Activated CD8-positive, alpha-beta T cell treated with anti-CD3 and anti-CD28 coated beads for 36 hours (primary cell): Measurements from ENCODE around the gene BTBD3. TPM values are rescaled to one million over a fixed set of nuclear protein-coding genes. Genes with fewer than 3 reads are reported as not detected.
A peak's percentile ranks its signal among the peaks of the same experiment; 100 is the strongest.

Experiments used
- ATAC-seq: fragments of 200-7000 bp; cut with Tn5 transposase; one replicate; pipeline ENCODE4 v1.10.0; 2021; ENCODE audit warnings: mild to moderate bottlenecking, moderate library complexity
- CTCF ChIA-PET: fragments of 350-600 bp; sonication (Branson Sonifier 250); formaldehyde crosslinking; loops from one replicate; lab custom pipeline; 2021; ENCODE audit warnings: antibody characterized with exemption; lab: Charles Lee
- POLR2A ChIA-PET: fragments of 350-600 bp; sonication (Branson Sonifier 250); formaldehyde crosslinking; loops from one replicate; lab custom pipeline; 2021; ENCODE audit warnings: antibody characterized with exemption; lab: Charles Lee
- DNase-seq: peaks from one replicate; pipeline ENCODE4 v3.0.0-alpha.2; 2020
- H3K27ac Mint-ChIP-seq: one replicate; pipeline ENCODE4 v1.8.0; 2021; ENCODE audit warnings: mild to moderate bottlenecking, mixed read lengths
- H3K27me3 Mint-ChIP-seq: one replicate; pipeline ENCODE4 v1.8.0; 2021; ENCODE audit warnings: mixed read lengths
- H3K36me3 Mint-ChIP-seq: one replicate; pipeline ENCODE4 v1.8.0; 2021; ENCODE audit warnings: low read depth, mixed read lengths
- H3K4me1 Mint-ChIP-seq: one replicate; pipeline ENCODE4 v1.8.0; 2021; ENCODE audit warnings: low read depth, mixed read lengths
- H3K4me3 Mint-ChIP-seq: one replicate; pipeline ENCODE4 v1.8.0; 2021; ENCODE audit warnings: mild to moderate bottlenecking, moderate library complexity, mixed read lengths
- H3K9me3 Mint-ChIP-seq: one replicate; pipeline ENCODE4 v1.8.0; 2021; ENCODE audit warnings: mixed read lengths
- intact Hi-C: fragments of 100-400 bp; cut with micrococcal nuclease; formaldehyde crosslinking; loops from one replicate; pipeline ENCODE4 v1.10.0; 2022
- total RNA-seq, 2 experiments: library from RNA; stranded (reverse); gene quantifications; one replicate each; pipeline ENCODE4 v1.2.3, GENCODE V29; 2021
- TF ChIP-seq, protein P1 (sequence below): fragments of 200-600 bp; IDR thresholded peaks from one replicate; pipeline ENCODE4 v1.8.0; 2022; ENCODE audit warnings: antibody characterized with exemption, mild to moderate bottlenecking

Gene BTBD3
- total RNA-seq, 2 experiments from 2014 or later: 4.9 to 5.3 TPM

DNA sequence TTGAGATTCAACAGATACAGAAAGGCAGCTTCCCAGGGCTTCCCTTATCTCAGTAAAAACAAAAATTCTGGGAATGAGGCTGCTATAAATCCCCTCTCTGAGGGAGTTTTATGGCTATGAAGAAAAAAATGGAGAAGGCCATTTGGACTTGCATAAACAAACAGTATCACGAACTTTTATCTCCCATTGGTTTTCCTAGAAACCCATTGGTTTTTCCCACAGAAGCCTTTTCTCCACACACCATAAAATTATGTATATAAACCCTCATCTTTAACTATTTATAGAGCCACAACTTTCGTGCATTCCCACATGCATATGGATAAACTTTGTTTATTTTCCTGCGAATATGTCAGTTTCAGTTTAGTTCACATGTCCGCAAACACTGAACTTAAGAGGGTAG, 36.2 kb upstream of the BTBD3 start:
- Mint-ChIP-seq H3K36me3 (no peaks in the 10 kb centered on the region), H3K9me3 (peaks cover 4% of the 10 kb centered on the region), H3K27ac (no peak overlapping the region), H3K27me3 (no peaks in the 10 kb centered on the region), H3K4me3 (no peak overlapping the region), H3K4me1 (no peaks in the 10 kb centered on the region)
- ATAC-seq (no peak), DNase-seq (no peak)
- ChIA-PET CTCF (no interaction called here), POLR2A (no interaction called here)
- intact Hi-C loops: no loop called here
- TF ChIP-seq, protein P1, sequence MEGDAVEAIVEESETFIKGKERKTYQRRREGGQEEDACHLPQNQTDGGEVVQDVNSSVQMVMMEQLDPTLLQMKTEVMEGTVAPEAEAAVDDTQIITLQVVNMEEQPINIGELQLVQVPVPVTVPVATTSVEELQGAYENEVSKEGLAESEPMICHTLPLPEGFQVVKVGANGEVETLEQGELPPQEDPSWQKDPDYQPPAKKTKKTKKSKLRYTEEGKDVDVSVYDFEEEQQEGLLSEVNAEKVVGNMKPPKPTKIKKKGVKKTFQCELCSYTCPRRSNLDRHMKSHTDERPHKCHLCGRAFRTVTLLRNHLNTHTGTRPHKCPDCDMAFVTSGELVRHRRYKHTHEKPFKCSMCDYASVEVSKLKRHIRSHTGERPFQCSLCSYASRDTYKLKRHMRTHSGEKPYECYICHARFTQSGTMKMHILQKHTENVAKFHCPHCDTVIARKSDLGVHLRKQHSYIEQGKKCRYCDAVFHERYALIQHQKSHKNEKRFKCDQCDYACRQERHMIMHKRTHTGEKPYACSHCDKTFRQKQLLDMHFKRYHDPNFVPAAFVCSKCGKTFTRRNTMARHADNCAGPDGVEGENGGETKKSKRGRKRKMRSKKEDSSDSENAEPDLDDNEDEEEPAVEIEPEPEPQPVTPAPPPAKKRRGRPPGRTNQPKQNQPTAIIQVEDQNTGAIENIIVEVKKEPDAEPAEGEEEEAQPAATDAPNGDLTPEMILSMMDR: no peak

DNA sequence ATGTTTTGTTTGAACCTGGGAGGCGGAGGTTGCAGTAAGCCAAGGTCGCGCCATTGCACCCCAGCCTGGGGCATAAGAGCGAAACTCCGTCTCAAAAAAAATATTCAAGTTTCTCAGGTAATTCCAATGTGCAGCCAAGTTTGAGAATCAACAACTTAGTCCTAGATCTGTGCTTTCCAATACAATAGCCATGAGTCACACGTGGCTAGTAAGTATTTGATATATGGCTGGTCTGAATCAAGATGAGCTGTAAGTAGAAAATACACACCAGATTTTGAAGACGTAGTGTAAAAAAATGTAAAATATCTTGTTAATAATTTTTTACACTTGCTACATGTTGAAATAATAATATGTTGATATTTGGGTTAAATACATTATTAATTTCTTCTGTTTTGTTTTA, 35.0 kb upstream of the BTBD3 start:
- DNase-seq (no peak), ATAC-seq (no peak)
- CTCF ChIA-PET: no interaction called here
- Mint-ChIP-seq H3K4me1 (no peaks in the 10 kb centered on the region), H3K4me3 (no peak overlapping the region), H3K27ac (no peak overlapping the region), H3K36me3 (no peaks in the 10 kb centered on the region), H3K27me3 (no peaks in the 10 kb centered on the region), H3K9me3 (no peaks in the 10 kb centered on the region)
- intact Hi-C loops: no loop called here
- POLR2A ChIA-PET: no interaction called here
- TF ChIP-seq, protein P1: no peak

DNA sequence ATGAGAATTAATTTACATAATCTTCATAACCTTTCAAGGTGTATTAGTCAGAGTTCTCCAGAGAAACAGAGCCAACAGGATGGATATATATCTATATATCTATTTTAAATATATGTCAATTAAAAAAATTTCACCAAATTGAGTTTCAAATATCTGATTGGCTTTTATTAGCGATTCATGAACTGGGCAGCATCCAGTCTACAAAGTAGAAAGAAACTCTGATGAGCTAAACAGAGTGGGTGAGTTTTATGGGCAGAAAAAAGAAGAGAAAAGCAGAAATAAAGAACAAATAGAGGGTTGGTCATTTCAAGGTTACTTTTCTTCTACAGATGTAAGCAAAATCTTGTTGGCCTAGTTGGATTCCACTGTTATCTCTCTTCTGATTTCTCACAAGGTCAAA, 29.0 kb upstream of the BTBD3 start:
- intact Hi-C loops: no loop called here
- no peak for DNase-seq
- Mint-ChIP-seq H3K9me3 (no peaks in the 10 kb centered on the region), H3K27ac (no peak overlapping the region), H3K36me3 (no peaks in the 10 kb centered on the region), H3K4me1 (peaks cover 16% of the 10 kb centered on the region), H3K4me3 (no peak overlapping the region), H3K27me3 (peaks cover 17% of the 10 kb centered on the region)
- ChIA-PET POLR2A (no interaction called here), CTCF (no interaction called here)
- no peak for ATAC-seq
- TF ChIP-seq, protein P1: no peak

DNA sequence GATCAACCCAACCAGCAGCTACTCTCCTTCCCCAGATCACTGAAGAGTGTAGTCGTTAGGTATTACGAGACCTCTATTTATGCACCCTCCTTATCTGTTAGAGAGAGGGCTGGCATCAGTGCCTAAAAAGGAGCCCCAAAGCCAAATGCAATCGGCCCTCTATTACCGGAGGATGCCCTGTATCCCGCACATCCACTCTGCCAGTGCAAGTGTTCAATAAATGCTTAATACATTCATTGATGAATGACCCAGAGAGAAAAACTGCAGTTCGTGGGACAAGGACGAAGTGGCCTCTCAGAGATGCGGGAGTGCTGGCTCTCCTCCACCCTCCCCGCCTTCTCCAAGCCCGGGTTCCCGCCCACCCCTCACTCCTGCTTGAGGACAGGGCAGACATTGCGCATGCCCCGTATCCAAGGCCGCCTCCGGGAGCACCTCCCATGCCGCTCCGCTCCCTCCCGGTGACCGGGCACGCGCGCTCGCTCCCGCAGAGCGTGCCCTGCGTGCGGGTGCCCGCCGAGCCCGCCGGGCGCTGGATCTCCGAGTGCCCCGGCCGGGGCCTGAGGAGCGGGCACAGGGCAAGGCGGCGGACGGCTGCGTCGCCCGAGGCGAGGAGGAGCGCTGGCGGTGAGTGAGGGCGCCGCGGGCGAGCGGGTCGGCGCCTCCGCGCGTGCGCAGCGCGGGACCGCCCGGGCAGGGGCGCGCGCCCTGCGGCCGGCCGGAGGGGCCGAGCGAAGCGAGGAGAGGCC, 27.2 kb upstream of the BTBD3 start:
- Mint-ChIP-seq H3K27ac (no peak overlapping the region), H3K4me1 (peaks cover 16% of the 10 kb centered on the region), H3K36me3 (no peaks in the 10 kb centered on the region), H3K27me3 (peaks cover 20% of the 10 kb centered on the region), H3K4me3 (peak overlapping the region; percentile 72), H3K9me3 (no peaks in the 10 kb centered on the region)
- POLR2A ChIA-PET: no interaction called here
- CTCF ChIA-PET: no interaction called here
- peak; percentile 51 for DNase-seq
- TF ChIP-seq, protein P1: no peak
- intact Hi-C loops: no loop called here
- ATAC-seq: peak; percentile 68

DNA sequence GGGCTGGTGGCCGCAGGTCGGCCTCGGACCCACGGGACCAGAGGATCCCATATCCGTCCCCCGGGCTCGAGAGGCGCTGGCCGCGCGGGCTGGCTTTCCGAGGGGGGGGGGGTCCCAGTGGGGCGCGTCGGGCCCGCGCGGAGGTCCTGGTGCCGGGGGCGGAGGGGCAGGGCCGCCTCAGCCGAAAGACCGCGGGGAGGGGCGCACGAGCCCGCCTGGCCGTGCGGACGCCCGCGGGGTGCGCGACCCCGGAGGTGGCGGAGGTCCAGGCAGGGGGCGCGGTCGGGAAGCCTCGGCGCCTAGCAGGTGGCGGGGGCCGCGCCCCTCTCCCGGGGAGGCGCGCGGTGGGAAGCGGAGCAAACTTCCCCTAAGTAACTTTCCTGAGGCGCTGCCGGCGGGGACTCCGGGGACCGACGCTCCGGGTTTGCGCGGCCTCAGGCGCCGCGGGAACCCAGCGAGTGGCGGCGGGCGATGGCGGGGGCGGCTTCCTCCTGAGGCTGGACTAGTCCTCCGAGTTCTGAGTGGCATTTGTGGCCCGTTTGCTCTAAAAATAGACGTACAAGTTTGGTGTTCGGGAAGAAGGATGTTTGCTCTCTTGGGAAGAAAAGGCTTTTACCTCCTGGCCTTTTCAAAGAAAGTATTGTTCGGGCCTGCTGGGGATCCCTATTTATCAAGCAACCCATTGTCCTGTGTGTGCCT, 26.5 kb upstream of the BTBD3 start:
- POLR2A ChIA-PET: no interaction called here
- CTCF ChIA-PET: no interaction called here
- ATAC-seq (peak; percentile 25), DNase-seq (peak; percentile 49)
- H3K27ac Mint-ChIP-seq: no peak overlapping the region
- TF ChIP-seq, protein P1: no peak
- H3K36me3 Mint-ChIP-seq: no peaks in the 10 kb centered on the region
- intact Hi-C loops: no loop called here
- H3K9me3 Mint-ChIP-seq: no peaks in the 10 kb centered on the region
- H3K4me1 Mint-ChIP-seq: peaks cover 16% of the 10 kb centered on the region
- peaks cover 20% of the 10 kb centered on the region for H3K27me3 Mint-ChIP-seq
- peak overlapping the region; percentile 69 for H3K4me3 Mint-ChIP-seq
